HG02610 (cell line): Measurements from ENCODE around the gene EP400.

Source experiments
- ATAC-seq: cut with Tn5 transposase; IDR thresholded peaks from one replicate; pipeline ENCODE4 v1.9.1; 2021; ENCODE audit warnings: mild to moderate bottlenecking, moderate library complexity; ENCODE audit not compliant: unreplicated experiment

Gene EP400

DNA sequence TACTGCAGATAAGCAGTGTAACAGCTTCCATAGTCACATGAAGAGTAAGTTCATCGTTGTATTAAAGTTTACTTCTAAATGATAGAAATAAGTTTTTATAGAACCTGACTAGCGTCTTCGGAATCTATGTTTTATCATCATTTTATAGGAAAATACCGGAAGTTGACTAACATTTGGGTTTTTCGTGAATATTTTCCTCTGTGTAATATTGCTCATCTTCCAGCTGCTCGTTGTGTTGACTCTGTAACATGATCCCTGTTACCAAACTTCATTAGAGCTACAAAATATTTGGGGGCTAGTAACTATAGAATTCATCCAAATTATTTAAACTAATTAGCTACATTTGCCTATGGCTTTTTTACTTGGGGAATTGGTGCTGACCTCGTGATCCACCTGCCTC, 157.2 kb downstream of the EP400 start:
- ATAC-seq: no peak

- ATAC-seq: no peak
Measured at GRCh38 chr12:132108211-132108832, 158.6 kb downstream of the EP400 start.

GRCh38 chr12:132109741-132110140, 160.0 kb downstream of the EP400 start:
- ATAC-seq: no peak

GRCh38 chr12:132110677-132111076, 160.9 kb downstream of the EP400 start:
- no peak for ATAC-seq

DNA sequence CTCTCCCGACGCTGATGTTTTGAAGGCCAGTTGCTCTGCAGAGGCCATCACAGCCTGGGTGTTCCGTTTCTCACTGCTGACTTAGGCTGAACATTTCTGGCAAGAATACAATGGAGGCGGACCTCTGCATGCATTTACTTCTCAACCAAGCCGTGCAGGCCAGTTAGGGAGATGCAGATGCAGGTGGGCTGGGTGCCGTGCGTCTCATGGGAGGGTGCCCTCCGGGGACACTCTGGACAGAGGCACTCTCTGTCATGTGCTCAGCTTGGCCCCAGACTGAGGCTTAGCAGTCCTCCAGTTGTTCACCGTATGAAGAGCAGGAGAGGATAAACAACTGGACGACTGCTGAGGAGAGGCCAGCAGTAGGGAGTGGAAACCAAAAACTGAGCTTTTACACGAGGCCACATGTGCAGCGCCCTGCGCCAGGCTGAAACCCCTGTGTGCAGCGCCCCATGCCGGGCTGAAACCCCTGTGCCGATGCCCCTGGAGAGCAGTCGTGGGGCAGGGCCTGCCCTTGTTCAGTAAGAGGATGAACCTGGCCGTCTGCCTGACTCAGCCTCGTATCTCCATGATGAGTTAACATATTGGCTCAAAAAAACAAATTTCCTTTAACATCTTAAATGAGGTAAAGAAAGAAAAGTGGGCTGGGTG, 162.0 kb downstream of the EP400 start:
- no peak for ATAC-seq

GRCh38 chr12:132114667-132115066, 164.9 kb downstream of the EP400 start:
- ATAC-seq: no peak

DNA sequence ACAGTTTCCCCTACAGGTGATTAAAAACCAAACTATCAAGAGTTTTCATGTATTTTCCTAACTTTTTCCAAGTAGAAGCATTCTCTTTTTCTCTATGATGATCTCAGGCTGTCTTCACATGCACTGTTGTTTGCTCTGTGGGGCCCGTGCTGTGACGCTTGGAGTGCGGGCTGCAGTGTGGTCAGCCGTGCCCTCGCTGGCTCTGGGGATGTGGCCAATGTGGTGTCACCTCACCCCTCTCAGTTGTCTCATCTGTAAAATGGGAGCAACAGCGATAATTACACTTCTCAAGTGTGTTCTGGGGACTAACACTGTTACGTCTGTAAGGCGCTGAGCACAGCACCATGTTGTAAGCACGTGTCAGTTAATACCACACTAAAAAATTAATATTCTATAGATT, 165.8 kb downstream of the EP400 start:
- ATAC-seq: no peak

GRCh38 chr12:132116709-132117557, 167.2 kb downstream of the EP400 start:
- ATAC-seq: no peak

- ATAC-seq: no peak
Measured at GRCh38 chr12:132117558-132117875, 167.8 kb downstream of the EP400 start.

DNA sequence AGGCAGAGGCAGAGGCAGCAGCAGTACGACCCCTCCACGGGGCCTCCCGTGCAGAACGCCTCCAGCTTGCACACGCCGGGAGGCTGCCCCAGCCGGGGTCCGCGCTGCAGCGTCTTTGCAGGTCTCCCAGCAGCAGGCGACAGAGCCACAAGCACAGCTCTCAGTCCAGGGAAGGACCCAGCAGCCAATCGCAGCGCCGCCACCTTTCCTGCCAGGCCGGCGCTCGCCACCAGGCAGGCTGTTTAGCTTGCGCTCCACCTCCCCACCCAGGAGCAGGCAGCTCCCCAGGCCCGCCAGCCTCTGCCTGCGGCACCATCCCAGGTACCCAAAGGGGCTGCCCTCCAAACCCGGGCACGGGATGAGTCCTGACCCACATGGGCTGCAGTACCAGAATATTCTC, 169.1 kb downstream of the EP400 start:
- no peak for ATAC-seq

DNA sequence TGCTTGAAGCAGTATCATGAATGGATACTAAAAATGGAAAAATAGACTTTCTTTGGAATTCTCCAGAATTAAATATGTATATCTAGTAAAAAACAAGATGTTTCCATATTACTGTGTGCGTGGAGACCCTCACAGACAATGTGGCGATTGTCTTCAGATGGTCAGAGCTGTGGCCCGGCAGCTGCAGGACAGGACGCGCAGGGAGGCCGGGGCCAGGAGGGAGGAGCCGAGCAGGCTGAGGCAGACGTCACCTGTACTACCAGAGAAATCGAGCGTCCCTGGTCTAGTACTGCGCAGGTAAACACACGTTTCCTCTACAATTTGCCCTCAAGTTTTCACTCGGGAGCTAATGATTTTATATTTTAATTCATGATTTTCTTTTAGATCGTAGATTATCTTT, 171.5 kb downstream of the EP400 start:
- ATAC-seq: no peak

DNA sequence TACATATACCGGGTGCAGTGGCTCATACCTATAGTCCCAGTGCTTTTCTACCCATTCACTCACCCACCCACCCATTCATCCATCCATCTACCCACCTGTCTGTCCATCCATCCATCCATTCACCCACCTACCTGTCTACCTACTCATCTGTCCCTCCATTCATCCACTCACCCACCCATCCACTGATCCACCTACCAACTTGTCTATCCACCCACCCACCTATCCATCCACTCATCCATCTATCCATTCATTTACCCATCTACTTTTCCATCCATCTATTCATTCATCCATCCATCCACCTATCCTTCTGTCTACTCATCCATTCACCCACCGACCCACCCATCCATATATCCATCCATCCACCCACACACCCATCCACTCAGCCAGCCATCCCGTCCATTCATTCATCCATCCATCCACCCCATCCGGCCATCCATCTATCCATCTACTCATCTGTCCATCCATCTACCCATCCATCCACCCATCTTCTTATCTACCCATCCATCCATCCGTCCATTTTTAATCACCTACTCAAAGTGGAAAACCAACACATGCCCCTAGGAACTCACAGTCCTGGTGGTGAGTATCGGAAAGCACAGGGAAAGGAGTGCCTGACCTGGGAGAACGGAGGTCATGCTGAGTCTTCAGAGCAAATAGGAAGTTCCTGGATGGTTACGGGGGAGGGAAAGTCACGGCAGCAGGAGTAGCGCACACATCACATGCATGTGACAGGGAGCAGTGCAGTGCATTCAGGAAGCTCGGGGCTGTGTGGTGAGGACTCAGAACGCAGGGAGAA, 174.4 kb downstream of the EP400 start:
- no peak for ATAC-seq

GRCh38 chr12:132124766-132125425, 175.2 kb downstream of the EP400 start:
- no peak for ATAC-seq

DNA sequence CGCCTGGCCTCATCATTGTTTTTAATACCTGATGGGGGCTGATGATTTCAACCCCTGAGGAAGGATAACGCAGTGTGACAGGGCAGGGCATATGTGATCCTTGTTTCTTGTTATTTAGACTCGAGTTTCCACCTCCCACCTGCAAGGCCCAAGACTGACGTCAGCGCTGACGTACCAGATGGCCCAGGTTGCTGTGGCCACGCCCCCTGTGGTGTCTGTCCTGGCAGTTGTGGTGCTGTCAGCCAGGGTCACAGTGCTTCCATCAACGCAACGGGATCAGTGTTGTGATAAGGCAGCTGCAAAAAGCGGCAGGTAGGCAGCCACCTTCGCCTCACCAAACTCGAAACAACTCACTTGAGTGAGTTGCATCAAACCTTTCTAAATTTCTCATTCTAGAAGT, 176.0 kb downstream of the EP400 start:
- no peak for ATAC-seq

DNA sequence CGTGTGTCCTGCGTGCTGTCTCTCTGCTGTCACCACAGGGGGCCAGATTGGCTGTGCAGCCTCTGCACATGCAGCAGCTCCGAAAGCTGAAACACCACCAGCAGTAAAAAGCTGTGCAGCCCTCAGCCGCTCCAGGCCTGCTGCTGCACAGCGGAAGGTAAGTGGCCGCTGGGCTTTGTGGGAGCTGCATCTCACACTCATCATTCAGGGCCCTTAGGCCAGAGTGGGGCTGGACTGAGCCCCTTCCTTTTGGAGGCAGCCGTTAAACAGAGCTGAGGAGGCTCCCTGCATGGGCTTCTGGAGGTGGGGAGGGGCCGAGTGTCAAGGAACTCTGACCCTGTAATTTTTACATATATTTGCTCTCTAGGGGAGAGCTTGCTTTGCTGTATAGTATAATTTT, 177.3 kb downstream of the EP400 start:
- ATAC-seq: no peak

DNA sequence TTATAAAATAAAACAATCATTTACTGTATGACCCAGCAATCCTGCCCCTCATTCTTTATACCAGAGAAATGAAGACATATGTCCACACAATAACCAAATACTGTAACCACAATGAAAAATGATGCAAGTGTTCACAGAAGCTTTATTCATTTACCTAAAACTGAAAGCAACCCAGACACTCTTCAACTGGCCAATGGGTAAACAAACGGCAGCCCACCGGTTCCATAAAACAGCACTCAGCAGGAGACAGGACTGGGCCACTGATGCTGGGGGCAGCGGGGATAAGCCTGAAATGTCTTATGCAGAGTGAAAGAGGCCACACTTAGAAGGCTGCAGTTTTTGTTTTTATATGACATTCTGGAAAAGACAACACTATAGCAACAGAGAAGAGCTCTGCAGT, 179.3 kb downstream of the EP400 start:
- ATAC-seq: no peak

DNA sequence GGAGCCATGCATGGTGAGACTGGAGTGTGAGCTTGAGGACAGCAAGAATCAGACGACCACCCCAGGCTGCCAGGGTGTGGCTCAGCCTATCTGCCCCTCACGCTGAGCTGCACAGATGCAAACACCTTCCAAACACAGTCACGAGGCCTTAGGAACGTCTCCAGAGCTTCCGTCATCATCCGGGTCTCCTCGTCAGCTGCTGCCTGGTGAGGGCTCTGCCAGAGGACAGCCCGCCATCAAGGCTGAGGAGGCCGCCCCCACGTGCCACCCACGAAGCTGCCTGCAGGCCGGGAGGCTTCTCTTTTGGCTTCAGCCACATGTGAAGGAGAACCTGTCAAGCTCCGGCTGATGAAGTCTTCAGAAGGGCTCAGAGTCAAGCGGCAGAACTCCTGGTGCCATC, 180.9 kb downstream of the EP400 start:
- ATAC-seq: no peak
